IMR-90 (cell line): ENCODE measurements around the gene PIGH. TPM values are rescaled to one million over a fixed set of nuclear protein-coding genes. Genes with fewer than 3 reads are reported as not detected.

Experiments used
- ATAC-seq: fragments of 200-7000 bp; cut with Tn5 transposase; 2 replicates; pipeline ENCODE4 v1.9.1; 2020; ENCODE audit warnings: low read depth, mild to moderate bottlenecking, moderate library complexity
- BruUV-seq: library from RNA; stranded (reverse); fragments of 400-500 nt; replicated peaks from 2 replicates; lab custom pipeline; 2021; lab: Mats Ljungman, UMichigan
- CTCF ChIA-PET: fragments of 300-600 bp; formaldehyde crosslinking; extraction: SDS; loops from one replicate; lab custom pipeline; 2021; ENCODE audit warnings: antibody characterized with exemption; lab: Yijun Ruan, JAX
- POLR2A ChIA-PET: fragments of 300-600 bp; sonication (Branson Sonifier 250); formaldehyde crosslinking; loops from one replicate; lab custom pipeline; 2022; ENCODE audit warnings: antibody characterized with exemption; ENCODE audit not compliant: unreplicated experiment; lab: Charles Lee
- DNase-seq: peaks from one replicate; pipeline ENCODE4 v3.0.0; 2013
- H2AFZ ChIP-seq: replicated peaks from 2 replicates; pipeline ENCODE3; 2013; ENCODE audit warnings: low read length, mild to moderate bottlenecking; ENCODE audit not compliant: poor library complexity
- H2AK5ac ChIP-seq: 2 replicates; pipeline ENCODE4 v1.6.1; 2013; ENCODE audit warnings: low read depth, low read length, inconsistent platforms
- H2AK9ac ChIP-seq: replicated peaks from 2 replicates; pipeline ENCODE3; 2013; ENCODE audit warnings: mild to moderate bottlenecking, low read depth, low read length, moderate library complexity; ENCODE audit not compliant: poor library complexity
- H2BK120ac ChIP-seq: 2 replicates; pipeline ENCODE4 v1.6.1; 2013; ENCODE audit warnings: low read depth, low read length, inconsistent platforms
- H2BK15ac ChIP-seq: 3 replicates; pipeline ENCODE4 v1.6.1; 2013; ENCODE audit warnings: low read depth, low read length, inconsistent platforms
- H2BK20ac ChIP-seq: 2 replicates; pipeline ENCODE4 v1.6.1; 2013; ENCODE audit warnings: low read depth, mild to moderate bottlenecking, inconsistent platforms, low read length, moderate library complexity
- H2BK5ac ChIP-seq: 2 replicates; pipeline ENCODE4 v1.6.1; 2013; ENCODE audit warnings: mild to moderate bottlenecking, low read depth, low read length, inconsistent platforms; ENCODE audit not compliant: poor library complexity, severe bottlenecking
- H3K14ac ChIP-seq: replicated peaks from 2 replicates; pipeline ENCODE4 v1.6.1; 2013; ENCODE audit warnings: low read depth, low read length, inconsistent platforms
- H3K18ac ChIP-seq: 2 replicates; pipeline ENCODE4 v1.6.1; 2013; ENCODE audit warnings: low read depth, low read length, control low read depth
- H3K23ac ChIP-seq: 2 replicates; pipeline ENCODE4 v1.6.1; 2013; ENCODE audit warnings: low read depth, low read length, inconsistent platforms
- H3K27ac ChIP-seq: 2 replicates; pipeline ENCODE4 v1.5.1; 2013; ENCODE audit warnings: mild to moderate bottlenecking, control low read depth, low read length; ENCODE audit not compliant: insufficient read depth
- H3K27me3 ChIP-seq: 2 replicates; pipeline ENCODE4 v1.6.1; 2013; ENCODE audit warnings: low read length; ENCODE audit not compliant: control insufficient read depth, insufficient read depth
- H3K36me3 ChIP-seq: 2 replicates; pipeline ENCODE4 v1.6.1; 2013; ENCODE audit warnings: low read length, mixed read lengths; ENCODE audit not compliant: control insufficient read depth, insufficient read depth
- H3K4ac ChIP-seq: 2 replicates; pipeline ENCODE4 v1.6.1; 2013; ENCODE audit warnings: low read depth, low read length, inconsistent platforms
- H3K4me1 ChIP-seq: 2 replicates; pipeline ENCODE4 v1.6.1; 2013; ENCODE audit warnings: low read length, mixed read lengths; ENCODE audit not compliant: control insufficient read depth, insufficient read depth
- H3K4me2 ChIP-seq: 2 replicates; pipeline ENCODE4 v1.6.1; 2013; ENCODE audit warnings: low read depth, mild to moderate bottlenecking, control low read depth, low read length, moderate library complexity
- H3K4me3 ChIP-seq: 2 replicates; pipeline ENCODE4 v1.5.1; 2013; ENCODE audit warnings: low read depth, mild to moderate bottlenecking, control low read depth, low read length, moderate library complexity; ENCODE audit not compliant: insufficient read depth
- H3K56ac ChIP-seq: 2 replicates; pipeline ENCODE4 v1.6.1; 2013; ENCODE audit warnings: low read length, inconsistent platforms; ENCODE audit not compliant: insufficient read depth; ENCODE audit errors: extremely low read depth
- H3K79me1 ChIP-seq, 2 experiments: 2 replicates each; pipeline ENCODE4 v1.6.1; 2013; ENCODE audit warnings: low read length in 2 of 2, inconsistent platforms in 1 of 2, low read depth in 1 of 2
- H3K9ac ChIP-seq: 2 replicates; pipeline ENCODE4 v1.6.1; 2013; ENCODE audit warnings: low read depth, low read length, control low read depth
- H3K9me1 ChIP-seq: 2 replicates; pipeline ENCODE4 v1.6.1; 2013; ENCODE audit warnings: low read length, inconsistent platforms; ENCODE audit not compliant: insufficient read depth
- H3K9me3 ChIP-seq: 2 replicates; pipeline ENCODE4 v1.6.1; 2013; ENCODE audit warnings: low read length; ENCODE audit not compliant: control insufficient read depth, insufficient read depth
- H4K20me1 ChIP-seq: 2 replicates; pipeline ENCODE4 v1.6.1; 2013; ENCODE audit warnings: low read length, inconsistent platforms; ENCODE audit not compliant: insufficient read depth
- H4K5ac ChIP-seq: 2 replicates; pipeline ENCODE4 v1.6.1; 2013; ENCODE audit warnings: mild to moderate bottlenecking, low read depth, low read length, control low read depth
- H4K8ac ChIP-seq, 2 experiments: 2 replicates each; pipeline ENCODE4 v1.6.1; 2013; ENCODE audit warnings: low read depth in 2 of 2, low read length in 2 of 2, control low read depth in 1 of 2, inconsistent platforms in 1 of 2
- H4K91ac ChIP-seq: 2 replicates; pipeline ENCODE4 v1.6.1; 2013; ENCODE audit warnings: low read depth, low read length, inconsistent platforms; ENCODE audit not compliant: insufficient read depth
- FOS ChIP-seq: fragments of 150-350 bp; IDR thresholded peaks from 2 replicates; pipeline ENCODE4 v1.6.1; 2016; ENCODE audit warnings: low read depth, low read length
- POLR2A ChIP-seq: IDR thresholded peaks from 2 replicates; pipeline ENCODE4 v1.6.1; 2012; ENCODE audit warnings: mild to moderate bottlenecking, low read depth, low read length
- RFX5 ChIP-seq: IDR thresholded peaks from 2 replicates; pipeline ENCODE4 v1.8.0; 2012; ENCODE audit warnings: low read depth, mild to moderate bottlenecking, low read length, moderate library complexity
- WGBS, 2 experiments: methylation state at CpG; one replicate each; pipeline versions ENCODE4 v1.1.5 to v1.1.7; 2013; ENCODE audit warnings: missing lambda C conversion rate in 2 of 2; ENCODE audit not compliant: insufficient read length in 1 of 2; ENCODE audit errors: extremely low coverage in 2 of 2; 5-methylcytosine and 5-hydroxymethylcytosine counted together
- dilution Hi-C: fragments of 300-500 bp; cut with HindIII; formaldehyde crosslinking; loops from one replicate; pipeline ENCODE4 v1.14.3; 2018; ENCODE audit warnings: low sequenced_read_pairs; ENCODE audit not compliant: unreplicated experiment
- in situ Hi-C: fragments of 300-500 bp; cut with MboI; formaldehyde crosslinking; loops from 3 replicates; pipeline ENCODE4 v1.14.3; 2019; ENCODE audit warnings: low sequenced_read_pairs, inconsistent platforms, mixed read lengths
- intact Hi-C: fragments of 100-400 bp; cut with micrococcal nuclease; formaldehyde crosslinking; loops from 2 replicates; pipeline ENCODE4 v1.10.0; 2022
- polyA plus RNA-seq, 3 experiments: library from polyadenylated mRNA; depleted of rRNA; stranded (reverse); fragments of >200 nt; gene quantifications; 2 replicates each; pipeline ENCODE4 v1.2.3, GENCODE V29; 2012; ENCODE audit warnings: low replicate concordance in 1 of 3
- total RNA-seq: library from RNA; depleted of rRNA; stranded (reverse); fragments of >200 nt; gene quantifications from 2 replicates; pipeline ENCODE4 v1.2.3, GENCODE V29; 2012
- TF ChIP-seq, protein P1 (sequence below): fragments of 150-350 bp; IDR thresholded peaks from 2 replicates; pipeline ENCODE4 v1.6.1; 2016; ENCODE audit warnings: low read depth, mild to moderate bottlenecking, low read length, moderate library complexity, borderline replicate concordance

PIGH gene
- total and polyA plus RNA-seq, 2 of the 4 experiments (the other 2 are of a cell fraction) = 7.9 to 13.5 TPM

DNA sequence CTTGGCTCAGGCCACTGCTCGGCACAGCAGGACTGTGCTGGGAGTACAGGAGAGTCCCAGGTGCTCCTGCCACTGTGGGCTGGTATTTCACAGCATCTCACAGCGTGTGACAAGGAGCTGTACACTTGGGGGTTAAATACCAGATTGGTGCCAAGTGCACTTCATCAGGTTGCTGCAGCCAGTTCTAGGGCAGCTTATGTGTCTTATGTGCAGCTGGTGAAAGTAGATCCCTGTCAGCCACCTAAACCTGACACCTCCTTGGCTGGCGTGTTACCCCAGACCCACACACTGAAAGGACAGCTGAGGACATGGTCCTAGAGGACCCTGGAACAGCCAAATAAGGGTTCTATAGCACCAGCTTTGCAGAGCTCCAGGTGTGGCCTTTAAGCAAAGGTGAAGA lies 48.1 kb downstream of the PIGH start:
- Histone ChIP-seq H4K91ac (no peak overlapping the region), H2AK5ac (no peak overlapping the region), H3K27ac (no peak overlapping the region), H4K8ac (no peak overlapping the region), H2BK15ac (no peak overlapping the region), H2BK5ac (no peak overlapping the region), H4K5ac (no peak overlapping the region), H2BK120ac (no peak overlapping the region), H3K4me3 (no peak overlapping the region), H3K9me3 (no peaks in the 10 kb centered on the region), H3K27me3 (peaks cover 15% of the 10 kb centered on the region), H2AK9ac (no peak overlapping the region), H3K79me1 (no peaks in the 10 kb centered on the region), H3K56ac (no peak overlapping the region), H3K18ac (no peak overlapping the region), H3K4me1 (no peaks in the 10 kb centered on the region), H3K23ac (no peak overlapping the region), H3K36me3 (no peaks in the 10 kb centered on the region), H3K9ac (no peak overlapping the region), H3K4me2 (no peak overlapping the region), H3K14ac (no peak overlapping the region), H4K20me1 (no peaks in the 10 kb centered on the region), H3K9me1 (no peaks in the 10 kb centered on the region), H2BK20ac (no peak overlapping the region), H3K4ac (no peak overlapping the region), H2AFZ (no peak overlapping the region)
- no peak for TF ChIP-seq RFX5
- TF ChIP-seq FOS = no peak
- no peak for TF ChIP-seq POLR2A
- TF ChIP-seq, protein P1, sequence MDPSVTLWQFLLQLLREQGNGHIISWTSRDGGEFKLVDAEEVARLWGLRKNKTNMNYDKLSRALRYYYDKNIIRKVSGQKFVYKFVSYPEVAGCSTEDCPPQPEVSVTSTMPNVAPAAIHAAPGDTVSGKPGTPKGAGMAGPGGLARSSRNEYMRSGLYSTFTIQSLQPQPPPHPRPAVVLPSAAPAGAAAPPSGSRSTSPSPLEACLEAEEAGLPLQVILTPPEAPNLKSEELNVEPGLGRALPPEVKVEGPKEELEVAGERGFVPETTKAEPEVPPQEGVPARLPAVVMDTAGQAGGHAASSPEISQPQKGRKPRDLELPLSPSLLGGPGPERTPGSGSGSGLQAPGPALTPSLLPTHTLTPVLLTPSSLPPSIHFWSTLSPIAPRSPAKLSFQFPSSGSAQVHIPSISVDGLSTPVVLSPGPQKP = no peak
- ChIA-PET POLR2A (no interaction called here), CTCF (no interaction called here)
- dilution Hi-C loops = no loop called here
- in situ Hi-C loops = loop anchor here (10.0 kb wide), 1 partner anchor 107 kb away; no protein-coding TSS in a partner anchor
- ATAC-seq = no peak
- intact Hi-C loops = no loop called here
- BruUV-seq = no TSS peak
- WGBS, 2 experiments = 100% methylated on average over 1 of the region's 3 CpGs; no CpG with 5 or more reads in 1 of the 2 experiments
- DNase-seq = no peak
